Vagina (tissue), 2 donors: ENCODE results near the gene PODN. TPM values are rescaled to one million over a fixed set of nuclear protein-coding genes. Genes with fewer than 3 reads are reported as not detected.

Source experiments
- DNase-seq, 2 donors: peaks; one replicate each; pipeline ENCODE4 v3.0.0-alpha.2; 2017; ENCODE audit errors: extremely low spot score in 2 of 2
- H3K27ac ChIP-seq: fragments of 200-600 bp; sonication (generic); one replicate; pipeline ENCODE4 v1.5.1; 2019
- H3K27me3 ChIP-seq: fragments of 200-600 bp; sonication (generic); one replicate; pipeline ENCODE4 v1.5.1; 2019
- H3K36me3 ChIP-seq, 2 donors: fragments of 200-600 bp; sonication (generic); one replicate each; pipeline ENCODE4 v1.5.1; 2017 to 2019
- H3K4me1 ChIP-seq: fragments of 200-600 bp; sonication (generic); one replicate; pipeline ENCODE4 v1.5.1; 2019
- H3K4me3 ChIP-seq, 2 donors: fragments of 200-600 bp; sonication (generic); 1 replicate in 1 of 2; 2 replicates in 1 of 2; pipeline ENCODE4 v1.5.1; 2016 to 2019
- H3K9me3 ChIP-seq: fragments of 200-600 bp; sonication (generic); one replicate; pipeline ENCODE4 v1.5.1; 2019
- CTCF ChIP-seq, 3 experiments: fragments of 450-650 bp in 2 of 3; fragments of 200-600 bp in 1 of 3; sonication (generic) in 1 of 3; IDR thresholded peaks; one replicate each; pipeline ENCODE4 v1.5.1; 2017 to 2019; ENCODE audit warnings: antibody characterized with exemption in 3 of 3, mild to moderate bottlenecking in 2 of 3, moderate library complexity in 2 of 3
- POLR2A ChIP-seq, 2 donors: fragments of 450-650 bp; IDR thresholded peaks; one replicate each; pipeline ENCODE4 v1.6.1; 2017; ENCODE audit warnings: antibody characterized with exemption in 2 of 2, mild to moderate bottlenecking in 2 of 2, moderate library complexity in 2 of 2
- POLR2AphosphoS5 ChIP-seq, 2 donors: sonication (generic); formaldehyde crosslinking; IDR thresholded peaks; one replicate each; pipeline ENCODE4 v1.9.0; 2017; ENCODE audit warnings: antibody characterized with exemption in 2 of 2, mild to moderate bottlenecking in 2 of 2, low read depth in 1 of 2; ENCODE audit not compliant: insufficient read depth in 1 of 2
- intact Hi-C: fragments of 100-400 bp; cut with DNase I; formaldehyde crosslinking; loops from one replicate; pipeline ENCODE4 v1.15.1; 2023
- total RNA-seq: library from RNA; depleted of rRNA; stranded (reverse); fragments of >200 nt; gene quantifications from one replicate; pipeline ENCODE4 v1.2.3, GENCODE V29; 2016

PODN gene
- total RNA-seq, 1 donor from 2014 or later = 207 TPM

GRCh38 chr1:53108646-53109580, 46.9 kb downstream of the PODN start:
- Histone ChIP-seq H3K4me1 (peaks cover 41% of the 10 kb centered on the region), H3K27me3 (no peaks in the 10 kb centered on the region), H3K27ac (peak overlapping the region; percentile 86)

GRCh38 chr1:53110370-53111072, 48.5 kb downstream of the PODN start:
- H3K27me3 ChIP-seq = no peaks in the 10 kb centered on the region
- no peaks in the 10 kb centered on the region for H3K9me3 ChIP-seq
- no peaks in the 10 kb centered on the region for H3K36me3 ChIP-seq
- no peak overlapping the region for H3K4me3 ChIP-seq
- peak overlapping the region; percentile 86 for H3K27ac ChIP-seq
- H3K4me1 ChIP-seq = peaks cover 41% of the 10 kb centered on the region
- TF ChIP-seq CTCF (IDR thresholded peaks at IDR 0.05) (no peak), POLR2AphosphoS5 (IDR thresholded peaks at IDR 0.05; ENCODE audit: insufficient read depth in 1 of 2, low read depth in 1 of 2) (peak in 1 of 2 donors; percentile 50)
- no peak for DNase-seq
- intact Hi-C loops = no loop called here

More at GRCh38 chr1:53108646-53109580, 46.9 kb downstream of the PODN start:
- no peak for TF ChIP-seq POLR2A (IDR thresholded peaks at IDR 0.05)
- no peak for TF ChIP-seq CTCF (IDR thresholded peaks at IDR 0.05)
- TF ChIP-seq POLR2AphosphoS5 (IDR thresholded peaks at IDR 0.05; ENCODE audit: insufficient read depth in 1 of 2, low read depth in 1 of 2) = no peak
- Histone ChIP-seq H3K36me3 (no peaks in the 10 kb centered on the region), H3K4me3 (no peak overlapping the region), H3K9me3 (no peaks in the 10 kb centered on the region)
- intact Hi-C loops = no loop called here
- no peak for DNase-seq

GRCh38 chr1:53111073-53111556, 49.1 kb downstream of the PODN start:
- TF ChIP-seq POLR2A (IDR thresholded peaks at IDR 0.05) (no peak), CTCF (IDR thresholded peaks at IDR 0.05) (no peak), POLR2AphosphoS5 (IDR thresholded peaks at IDR 0.05; ENCODE audit: insufficient read depth in 1 of 2, low read depth in 1 of 2) (no peak)
- DNase-seq = no peak
- peaks cover 41% of the 10 kb centered on the region for H3K4me1 ChIP-seq
- H3K9me3 ChIP-seq = no peaks in the 10 kb centered on the region
- H3K36me3 ChIP-seq = no peaks in the 10 kb centered on the region
- intact Hi-C loops = no loop called here
- peak overlapping the region; percentile 86 for H3K27ac ChIP-seq
- no peak overlapping the region for H3K4me3 ChIP-seq
- H3K27me3 ChIP-seq = no peaks in the 10 kb centered on the region

- H3K36me3 ChIP-seq = no peaks in the 10 kb centered on the region
- DNase-seq = no peak
- peaks cover 41% of the 10 kb centered on the region for H3K4me1 ChIP-seq
- peak overlapping the region; percentile 86 for H3K27ac ChIP-seq
- TF ChIP-seq POLR2AphosphoS5 (IDR thresholded peaks at IDR 0.05; ENCODE audit: insufficient read depth in 1 of 2, low read depth in 1 of 2) = no peak
- TF ChIP-seq CTCF (IDR thresholded peaks at IDR 0.05) = no peak
- TF ChIP-seq POLR2A (IDR thresholded peaks at IDR 0.05) = no peak
- H3K27me3 ChIP-seq = no peaks in the 10 kb centered on the region
- H3K9me3 ChIP-seq = no peaks in the 10 kb centered on the region
- intact Hi-C loops = no loop called here
- H3K4me3 ChIP-seq = no peak overlapping the region
Measured at GRCh38 chr1:53111693-53112092, 49.7 kb downstream of the PODN start.
